GM18858 (cell line): ENCODE results near the gene PTPRM.

Source experiments
- ATAC-seq: cut with Tn5 transposase; IDR thresholded peaks from one replicate; pipeline ENCODE4 v1.9.1; 2021; ENCODE audit not compliant: unreplicated experiment

Gene PTPRM

GRCh38 chr18:8339952-8340351, 772.8 kb downstream of the PTPRM start:
- ATAC-seq, result no peak

- no peak for ATAC-seq
Observed at GRCh38 chr18:8341481-8342230, 774.5 kb downstream of the PTPRM start.

- ATAC-seq, result no peak
Observed at GRCh38 chr18:8348051-8348720, 781.1 kb downstream of the PTPRM start.

GRCh38 chr18:8349608-8350323, 782.6 kb downstream of the PTPRM start:
- ATAC-seq, result no peak

GRCh38 chr18:8350628-8351027, 783.5 kb downstream of the PTPRM start:
- ATAC-seq, result no peak

- ATAC-seq, result no peak
Observed at GRCh38 chr18:8351161-8351560, 784.0 kb downstream of the PTPRM start.

GRCh38 chr18:8354304-8354703, 787.2 kb downstream of the PTPRM start:
- ATAC-seq, result no peak

GRCh38 chr18:8356001-8356400, 788.9 kb downstream of the PTPRM start:
- no peak for ATAC-seq

GRCh38 chr18:8357320-8357719, 790.2 kb downstream of the PTPRM start:
- no peak for ATAC-seq

GRCh38 chr18:8358033-8358765, 791.1 kb downstream of the PTPRM start:
- ATAC-seq, result no peak

- ATAC-seq, result no peak
Observed at GRCh38 chr18:8359076-8359475, 792.0 kb downstream of the PTPRM start.

GRCh38 chr18:8359481-8359880, 792.4 kb downstream of the PTPRM start:
- ATAC-seq, result no peak

GRCh38 chr18:8361941-8362471, 794.9 kb downstream of the PTPRM start:
- no peak for ATAC-seq

- ATAC-seq, result no peak
Observed at GRCh38 chr18:8362863-8363262, 795.7 kb downstream of the PTPRM start.

- no peak for ATAC-seq
Observed at GRCh38 chr18:8364385-8364784, 797.3 kb downstream of the PTPRM start.

GRCh38 chr18:8365006-8365405, 797.9 kb downstream of the PTPRM start:
- no peak for ATAC-seq

- ATAC-seq, result no peak
Observed at GRCh38 chr18:8365528-8365927, 798.4 kb downstream of the PTPRM start.

GRCh38 chr18:8366070-8366469, 799.0 kb downstream of the PTPRM start:
- ATAC-seq, result no peak

GRCh38 chr18:8366656-8367055, 799.5 kb downstream of the PTPRM start:
- ATAC-seq, result no peak

- ATAC-seq, result no peak
Observed at GRCh38 chr18:8367217-8367988, 800.3 kb downstream of the PTPRM start.
